ENCODE data around the gene CDH4.
"Not testable (repeated sequence)": the region's sequence is repeated elsewhere in the genome, so short reads cannot be mapped to it uniquely, and the experiment has no call there.

DNA sequence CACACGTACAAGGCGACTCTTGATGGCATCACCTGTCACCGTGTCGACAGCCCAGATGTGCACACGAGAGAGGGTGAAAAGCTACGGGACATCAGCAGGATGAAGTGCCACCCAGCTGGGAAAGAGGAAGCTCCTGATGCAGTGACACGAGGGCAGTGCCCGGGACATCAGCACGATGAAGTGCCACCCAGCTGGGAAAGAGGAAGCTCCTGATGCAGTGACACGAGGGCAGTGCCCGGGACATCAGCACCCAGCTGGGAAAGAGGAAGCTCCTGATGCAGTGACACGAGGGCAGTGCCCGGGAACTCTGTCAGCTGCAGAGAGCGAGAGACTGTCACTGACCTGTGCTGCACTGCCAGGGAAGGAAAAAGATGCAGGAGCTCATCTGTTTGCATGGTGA lies 732.4 kb downstream of the CDH4 start:
- TF ChIP-seq, protein P1, sequence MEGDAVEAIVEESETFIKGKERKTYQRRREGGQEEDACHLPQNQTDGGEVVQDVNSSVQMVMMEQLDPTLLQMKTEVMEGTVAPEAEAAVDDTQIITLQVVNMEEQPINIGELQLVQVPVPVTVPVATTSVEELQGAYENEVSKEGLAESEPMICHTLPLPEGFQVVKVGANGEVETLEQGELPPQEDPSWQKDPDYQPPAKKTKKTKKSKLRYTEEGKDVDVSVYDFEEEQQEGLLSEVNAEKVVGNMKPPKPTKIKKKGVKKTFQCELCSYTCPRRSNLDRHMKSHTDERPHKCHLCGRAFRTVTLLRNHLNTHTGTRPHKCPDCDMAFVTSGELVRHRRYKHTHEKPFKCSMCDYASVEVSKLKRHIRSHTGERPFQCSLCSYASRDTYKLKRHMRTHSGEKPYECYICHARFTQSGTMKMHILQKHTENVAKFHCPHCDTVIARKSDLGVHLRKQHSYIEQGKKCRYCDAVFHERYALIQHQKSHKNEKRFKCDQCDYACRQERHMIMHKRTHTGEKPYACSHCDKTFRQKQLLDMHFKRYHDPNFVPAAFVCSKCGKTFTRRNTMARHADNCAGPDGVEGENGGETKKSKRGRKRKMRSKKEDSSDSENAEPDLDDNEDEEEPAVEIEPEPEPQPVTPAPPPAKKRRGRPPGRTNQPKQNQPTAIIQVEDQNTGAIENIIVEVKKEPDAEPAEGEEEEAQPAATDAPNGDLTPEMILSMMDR (IDR thresholded peaks at IDR 0.05; ENCODE audit: borderline replicate concordance, extremely low read depth, low read length, poor library complexity, severe bottlenecking): not testable (repeated sequence)
- TF ChIP-seq EZH2 (IDR thresholded peaks at IDR 0.05; ENCODE audit: borderline replicate concordance, low read depth, low read length, severe bottlenecking): not testable (repeated sequence)
